Astrocyte (in vitro differentiated cells and primary cell): ENCODE results near the gene ACYP2. TPM values are rescaled to one million over a fixed set of nuclear protein-coding genes. Genes with fewer than 3 reads are reported as not detected.

ENCODE experiments used
- DNase-seq: peaks from one replicate; pipeline ENCODE4 v3.0.0-alpha.2; 2010; ENCODE audit warnings: low read depth
- FAIRE-seq: peaks from 2 replicates; lab custom pipeline; 2011; peaks lifted over from hg19 to GRCh38; lab: Jason Lieb, UNC
- H2AFZ ChIP-seq: 2 replicates; pipeline ENCODE4 v1.6.0; 2012; ENCODE audit warnings: low read depth, low read length, inconsistent platforms
- H3K27ac ChIP-seq: 2 replicates; pipeline ENCODE4 v1.5.1; 2011; ENCODE audit warnings: low read depth, low read length, inconsistent platforms
- H3K27me3 ChIP-seq: 2 replicates; pipeline ENCODE4 v1.6.0; 2011; ENCODE audit warnings: low read length, inconsistent platforms; ENCODE audit not compliant: insufficient read depth
- H3K36me3 ChIP-seq: 2 replicates; pipeline ENCODE4 v1.5.1; 2011; ENCODE audit warnings: low read length, inconsistent platforms; ENCODE audit not compliant: insufficient read depth
- H3K4me1 ChIP-seq: 2 replicates; pipeline ENCODE4 v1.5.1; 2011; ENCODE audit warnings: low read length, inconsistent platforms; ENCODE audit not compliant: insufficient read depth
- H3K4me2 ChIP-seq: 2 replicates; pipeline ENCODE4 v1.6.0; 2012; ENCODE audit warnings: low read length, inconsistent platforms
- H3K4me3 ChIP-seq: 2 replicates; pipeline ENCODE4 v1.5.1; 2011; ENCODE audit warnings: low read depth, mild to moderate bottlenecking, low read length, inconsistent platforms; ENCODE audit not compliant: insufficient read depth
- H3K79me2 ChIP-seq: 2 replicates; pipeline ENCODE4 v1.6.0; 2012; ENCODE audit warnings: mild to moderate bottlenecking, low read length, inconsistent platforms; ENCODE audit not compliant: insufficient read depth
- H3K9ac ChIP-seq: 2 replicates; pipeline ENCODE4 v1.6.0; 2012; ENCODE audit warnings: mild to moderate bottlenecking, low read length, inconsistent platforms
- H3K9me3 ChIP-seq: 2 replicates; pipeline ENCODE4 v1.5.1; 2012; ENCODE audit warnings: low read depth, mild to moderate bottlenecking, low read length, inconsistent platforms; ENCODE audit not compliant: insufficient read depth
- H4K20me1 ChIP-seq: 2 replicates; pipeline ENCODE4 v1.6.0; 2012; ENCODE audit warnings: low read length, inconsistent platforms; ENCODE audit not compliant: insufficient read depth
- H3K27ac Mint-ChIP-seq: one replicate; pipeline ENCODE4 v1.8.0; 2021; ENCODE audit warnings: mild to moderate bottlenecking, mixed read lengths; ENCODE audit not compliant: unreplicated experiment
- H3K27me3 Mint-ChIP-seq: one replicate; pipeline ENCODE4 v1.8.0; 2021; ENCODE audit warnings: low read depth, mixed read lengths; ENCODE audit not compliant: unreplicated experiment
- H3K36me3 Mint-ChIP-seq: one replicate; pipeline ENCODE4 v1.8.0; 2021; ENCODE audit warnings: low read depth, mixed read lengths; ENCODE audit not compliant: unreplicated experiment
- H3K4me1 Mint-ChIP-seq: one replicate; pipeline ENCODE4 v1.8.0; 2021; ENCODE audit warnings: low read depth, mixed read lengths; ENCODE audit not compliant: unreplicated experiment
- H3K4me3 Mint-ChIP-seq: one replicate; pipeline ENCODE4 v1.8.0; 2021; ENCODE audit warnings: mild to moderate bottlenecking, moderate library complexity, mixed read lengths; ENCODE audit not compliant: unreplicated experiment
- H3K9me3 Mint-ChIP-seq: one replicate; pipeline ENCODE4 v1.8.0; 2021; ENCODE audit warnings: mild to moderate bottlenecking, mixed read lengths; ENCODE audit not compliant: unreplicated experiment
- CTCF ChIP-seq: IDR thresholded peaks from 2 replicates; pipeline ENCODE4 v1.5.1; 2011; ENCODE audit warnings: low read depth, mild to moderate bottlenecking, inconsistent platforms, low read length, moderate library complexity; ENCODE audit not compliant: insufficient read depth
- EZH2 ChIP-seq: IDR thresholded peaks from 2 replicates; pipeline ENCODE4 v1.6.1; 2012; ENCODE audit warnings: mild to moderate bottlenecking, low read length, inconsistent platforms; ENCODE audit not compliant: insufficient read depth
- total RNA-seq: library from RNA; stranded (reverse); gene quantifications from 2 replicates; pipeline ENCODE4 v1.2.1, GENCODE V29; 2021

The ACYP2 gene
- total RNA-seq, 1 donor from 2014 or later: 6.8 TPM

GRCh38 chr2:54325148-54325547 is 209.7 kb downstream of the ACYP2 start:
- H3K4me3 ChIP-seq: no peak overlapping the region
- TF ChIP-seq EZH2: no peak
- TF ChIP-seq CTCF: no peak
- DNase-seq: no peak
- peaks cover 7% of the 10 kb centered on the region for H3K9me3 Mint-ChIP-seq
- no peak for FAIRE-seq
- peaks cover 5% of the 10 kb centered on the region for H3K36me3 Mint-ChIP-seq
- no peak overlapping the region for H3K9ac ChIP-seq
- H3K27ac Mint-ChIP-seq: no peak overlapping the region
- H3K4me1 ChIP-seq: peaks cover 6% of the 10 kb centered on the region
- no peaks in the 10 kb centered on the region for H3K4me1 Mint-ChIP-seq
- no peak overlapping the region for H3K4me2 ChIP-seq
- H3K27me3 ChIP-seq: no peaks in the 10 kb centered on the region
- no peaks in the 10 kb centered on the region for H3K9me3 ChIP-seq
- H3K36me3 ChIP-seq: no peaks in the 10 kb centered on the region
- no peak overlapping the region for H2AFZ ChIP-seq
- H4K20me1 ChIP-seq: no peaks in the 10 kb centered on the region
- no peaks in the 10 kb centered on the region for H3K79me2 ChIP-seq
- H3K27me3 Mint-ChIP-seq: no peaks in the 10 kb centered on the region
- H3K4me3 Mint-ChIP-seq: no peak overlapping the region
- no peak overlapping the region for H3K27ac ChIP-seq

GRCh38 chr2:54329482-54330161 is 214.2 kb downstream of the ACYP2 start:
- Mint-ChIP-seq H3K4me3 (peak overlapping the region; percentile 88), H3K4me1 (no peaks in the 10 kb centered on the region), H3K36me3 (peaks cover 4% of the 10 kb centered on the region), H3K27ac (peak overlapping the region; percentile 69), H3K9me3 (peaks cover 4% of the 10 kb centered on the region), H3K27me3 (no peaks in the 10 kb centered on the region)
- H3K27ac ChIP-seq: peak overlapping the region; percentile 83
- H4K20me1 ChIP-seq: no peaks in the 10 kb centered on the region
- peak overlapping the region; percentile 90 for H2AFZ ChIP-seq
- no peaks in the 10 kb centered on the region for H3K79me2 ChIP-seq
- no peak for TF ChIP-seq CTCF
- TF ChIP-seq EZH2: no peak
- no peak for FAIRE-seq
- peak; percentile 30 for DNase-seq
- peaks cover 16% of the 10 kb centered on the region for H3K4me1 ChIP-seq
- peak overlapping the region; percentile 93 for H3K4me2 ChIP-seq
- no peaks in the 10 kb centered on the region for H3K36me3 ChIP-seq
- H3K4me3 ChIP-seq: peak overlapping the region; percentile 63
- H3K27me3 ChIP-seq: no peaks in the 10 kb centered on the region
- H3K9me3 ChIP-seq: no peaks in the 10 kb centered on the region
- H3K9ac ChIP-seq: peak overlapping the region; percentile 83
